NCI-H345 treated with DMSO at 0.1 percent for 48 hours (cell line): Measurements from ENCODE around the gene SFXN5.

Source experiments
- DNase-seq: peaks from one replicate; lab custom pipeline; 2025; ENCODE audit not compliant: unreplicated experiment; lab: John Stamatoyannopoulos, UW

The SFXN5 gene

DNA sequence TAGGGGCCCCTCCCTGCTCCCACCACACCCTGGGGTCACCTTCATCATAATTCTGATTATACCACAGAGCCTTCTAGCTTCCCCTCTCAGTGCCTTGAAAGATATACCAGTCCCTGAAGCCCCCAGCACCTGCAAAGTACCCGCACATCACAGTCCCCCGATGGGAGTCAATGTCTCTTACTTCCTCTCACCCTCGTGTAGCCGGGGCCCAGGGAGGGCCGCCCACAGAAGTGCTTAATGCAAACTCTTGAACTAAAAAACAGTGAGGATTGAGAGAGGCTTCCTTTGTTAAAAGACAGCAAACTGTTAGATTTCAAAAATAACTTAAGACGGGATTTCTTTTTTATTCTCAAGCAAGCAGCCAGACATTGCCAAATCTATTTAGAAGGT is 76.5 kb downstream of the SFXN5 start:
- no peak for DNase-seq

DNA sequence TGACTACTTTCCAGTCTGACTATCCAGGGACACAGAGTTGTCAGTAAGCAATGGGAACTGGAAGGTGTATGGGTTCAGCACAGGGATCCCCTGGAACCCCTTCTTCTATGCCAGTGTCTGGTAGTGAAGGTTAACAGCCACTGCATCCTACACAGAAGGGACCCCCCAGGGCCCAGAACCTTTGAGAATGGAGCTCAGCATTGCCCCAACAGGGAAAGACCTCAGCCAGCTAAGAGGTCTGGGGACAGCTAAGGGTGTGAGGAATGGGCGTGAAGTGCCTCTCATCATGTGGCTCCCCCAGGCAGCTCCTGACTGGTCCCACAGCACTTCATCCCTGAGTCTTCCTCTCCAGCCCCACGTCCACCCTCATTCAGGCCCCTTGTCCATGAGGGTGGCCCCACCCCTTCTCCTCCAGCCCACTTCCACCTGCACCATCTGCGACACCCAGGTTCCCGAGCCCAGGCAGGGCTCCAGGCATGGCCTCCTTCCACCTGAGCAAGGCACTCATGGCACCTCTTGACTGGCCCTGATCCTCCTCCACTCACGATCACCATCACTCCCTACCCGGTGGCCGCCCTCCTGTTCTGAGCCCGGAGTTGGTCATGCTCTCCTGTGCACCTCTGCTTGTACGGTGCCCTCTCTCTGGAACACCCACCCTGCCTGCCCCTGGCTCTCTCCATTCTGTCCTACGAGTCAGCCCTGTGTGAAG is 77.1 kb downstream of the SFXN5 start:
- no peak for DNase-seq

DNA sequence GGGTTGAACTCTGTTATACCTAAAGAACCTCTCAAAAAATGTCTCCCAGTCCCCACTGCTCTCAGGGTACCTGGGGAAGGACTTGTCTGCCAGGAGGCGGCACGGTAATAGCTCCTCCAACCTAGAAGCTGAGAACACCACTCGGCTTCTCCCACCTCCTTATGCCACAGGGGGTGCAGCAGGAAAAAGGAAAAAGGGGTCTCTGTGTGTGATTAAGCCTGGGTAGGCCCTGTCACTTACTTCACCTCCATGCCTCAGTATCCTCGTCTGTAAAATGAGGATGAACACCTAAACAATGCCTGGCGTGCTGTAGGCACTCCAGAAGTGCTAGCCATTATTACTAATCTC is 77.6 kb downstream of the SFXN5 start:
- no peak for DNase-seq

DNA sequence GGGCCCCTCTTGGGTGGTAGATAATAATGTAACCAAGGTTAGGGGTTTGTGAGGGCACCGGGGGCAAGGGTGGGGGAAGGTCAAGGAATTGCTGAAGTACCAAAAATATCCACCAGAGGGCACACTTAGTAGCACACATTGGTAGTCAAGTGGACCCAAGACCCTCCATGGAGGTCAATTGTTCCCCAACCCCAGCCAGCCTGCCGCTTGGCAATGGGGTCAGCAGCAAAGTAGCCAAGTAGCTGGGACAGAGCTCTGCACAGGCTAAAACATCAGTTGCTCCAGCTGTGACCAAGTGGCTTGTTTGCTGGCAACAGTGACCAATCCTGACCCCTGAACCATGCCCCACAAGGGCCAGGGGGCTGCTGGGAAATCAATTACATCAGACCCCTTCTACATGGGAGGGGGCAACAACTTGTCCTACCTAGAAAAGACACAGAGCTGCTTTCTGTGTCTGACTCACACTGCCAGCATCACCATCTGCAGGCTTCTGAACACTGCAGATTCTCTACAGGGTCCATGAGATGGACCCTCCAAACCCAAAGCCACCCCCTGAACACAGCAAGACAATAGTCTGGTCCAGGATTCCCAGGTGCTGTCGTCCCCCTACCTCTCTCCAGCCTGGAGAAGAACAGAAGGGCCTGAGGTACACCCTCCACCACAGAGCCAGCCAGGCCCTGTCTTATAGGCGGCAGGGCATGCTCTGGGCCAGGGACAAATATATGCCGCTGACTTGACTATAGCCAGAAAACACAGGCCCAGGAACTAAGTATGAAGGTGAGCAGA is 78.2 kb downstream of the SFXN5 start:
- DNase-seq, result no peak

DNA sequence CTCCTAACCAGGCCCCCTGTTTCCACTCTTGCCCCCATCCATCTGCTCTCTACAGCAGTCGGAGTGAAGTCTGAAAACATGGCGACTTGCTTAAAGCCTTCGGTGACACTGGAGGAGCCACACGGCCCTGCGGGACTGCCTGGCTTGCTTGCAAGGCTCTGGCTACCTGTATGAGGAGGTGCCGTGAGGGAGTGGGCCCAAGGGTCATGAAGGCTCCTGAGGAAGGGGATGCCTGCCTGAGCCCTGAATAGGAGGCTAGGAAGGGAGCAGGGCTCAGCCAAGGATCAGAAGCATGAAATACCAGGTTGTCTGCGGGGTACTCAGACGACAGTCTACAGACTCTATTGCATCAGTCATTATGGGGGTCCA is 78.8 kb downstream of the SFXN5 start:
- no peak for DNase-seq

DNA sequence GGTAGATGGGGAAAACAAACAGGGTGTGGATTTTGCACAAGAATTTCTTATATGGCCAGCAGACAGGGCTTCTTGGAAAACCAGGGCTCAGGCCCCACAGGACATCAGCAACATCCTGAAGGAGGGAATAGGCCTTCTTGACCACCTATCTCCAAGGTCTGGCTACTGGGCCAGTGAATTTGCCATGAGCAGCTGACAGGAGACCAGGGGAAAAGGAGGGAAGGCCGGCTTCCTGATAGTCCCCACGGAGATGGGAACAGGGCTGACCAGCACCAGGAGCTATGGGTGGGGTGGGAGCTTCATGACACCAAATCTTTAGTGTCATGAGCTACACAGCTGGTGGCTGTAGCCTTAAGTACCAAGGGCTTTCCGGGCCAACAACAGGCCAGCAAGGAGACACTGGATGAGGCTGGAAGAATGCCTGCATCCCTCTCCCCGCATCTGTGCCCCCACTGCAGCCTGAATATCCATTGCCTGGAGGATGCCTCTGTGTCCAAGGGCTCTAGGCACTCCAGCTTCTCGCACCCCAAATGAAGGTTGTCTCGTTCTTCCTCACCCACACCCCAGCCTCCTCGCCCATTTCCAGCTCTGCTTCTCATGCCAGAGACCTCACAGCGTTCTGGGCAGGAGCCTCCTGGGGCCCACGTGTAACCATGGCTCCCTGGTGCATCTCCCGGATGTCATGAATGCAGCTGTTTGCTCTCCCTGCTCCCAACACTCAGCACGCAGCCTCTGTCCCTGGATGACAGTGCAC is 79.4 kb downstream of the SFXN5 start:
- no peak for DNase-seq

DNA sequence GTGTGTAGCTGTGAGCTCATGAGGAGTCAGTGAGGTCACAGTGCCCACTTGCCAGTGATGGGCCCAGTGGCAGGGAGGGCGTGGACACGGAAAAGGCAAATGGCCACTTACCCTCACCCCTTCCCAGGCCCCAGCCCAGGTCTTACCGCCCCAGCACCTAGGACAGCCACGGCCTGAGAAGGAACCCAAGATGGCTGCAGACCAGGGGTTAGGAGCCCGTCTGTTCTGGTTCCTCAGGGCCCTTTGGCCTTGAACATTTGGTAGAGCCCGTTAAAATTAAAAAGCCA is 80.1 kb downstream of the SFXN5 start:
- DNase-seq, result no peak

DNA sequence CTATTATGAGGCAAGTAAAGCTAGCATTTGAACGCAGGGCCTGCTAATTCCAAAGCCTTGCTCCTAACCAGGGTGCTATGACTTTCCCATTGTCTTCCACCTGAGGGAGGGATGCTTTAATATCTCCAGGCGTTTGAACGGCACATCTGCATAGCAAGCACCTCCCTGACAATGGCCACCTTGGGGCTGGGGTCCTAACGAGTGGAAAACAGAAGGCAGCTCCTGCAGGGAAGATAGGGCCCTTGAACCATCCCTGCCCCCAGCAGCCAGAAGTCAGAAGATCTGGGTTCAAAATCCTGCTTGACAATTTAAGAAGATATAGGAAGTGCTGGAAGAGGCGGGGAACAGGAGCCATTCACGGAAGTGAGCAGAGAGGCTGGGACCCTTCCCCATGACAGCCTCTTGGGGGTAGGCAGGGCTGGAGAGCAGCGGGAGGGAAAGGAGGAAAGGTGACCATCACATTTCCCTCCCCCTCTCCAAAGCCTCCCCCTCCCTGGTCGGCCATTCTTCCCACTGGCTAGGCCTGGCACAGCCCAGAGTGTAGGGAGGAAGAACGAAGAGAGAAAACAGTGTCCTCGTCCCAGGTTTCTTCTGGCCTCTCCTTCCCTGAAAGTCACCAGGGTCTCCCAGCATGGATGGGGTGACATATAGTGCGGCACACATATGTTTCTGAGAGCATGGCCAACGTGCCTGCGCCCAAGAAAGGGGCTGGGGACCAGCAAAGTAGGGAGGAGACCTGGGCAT is 80.6 kb downstream of the SFXN5 start:
- DNase-seq, result no peak

DNA sequence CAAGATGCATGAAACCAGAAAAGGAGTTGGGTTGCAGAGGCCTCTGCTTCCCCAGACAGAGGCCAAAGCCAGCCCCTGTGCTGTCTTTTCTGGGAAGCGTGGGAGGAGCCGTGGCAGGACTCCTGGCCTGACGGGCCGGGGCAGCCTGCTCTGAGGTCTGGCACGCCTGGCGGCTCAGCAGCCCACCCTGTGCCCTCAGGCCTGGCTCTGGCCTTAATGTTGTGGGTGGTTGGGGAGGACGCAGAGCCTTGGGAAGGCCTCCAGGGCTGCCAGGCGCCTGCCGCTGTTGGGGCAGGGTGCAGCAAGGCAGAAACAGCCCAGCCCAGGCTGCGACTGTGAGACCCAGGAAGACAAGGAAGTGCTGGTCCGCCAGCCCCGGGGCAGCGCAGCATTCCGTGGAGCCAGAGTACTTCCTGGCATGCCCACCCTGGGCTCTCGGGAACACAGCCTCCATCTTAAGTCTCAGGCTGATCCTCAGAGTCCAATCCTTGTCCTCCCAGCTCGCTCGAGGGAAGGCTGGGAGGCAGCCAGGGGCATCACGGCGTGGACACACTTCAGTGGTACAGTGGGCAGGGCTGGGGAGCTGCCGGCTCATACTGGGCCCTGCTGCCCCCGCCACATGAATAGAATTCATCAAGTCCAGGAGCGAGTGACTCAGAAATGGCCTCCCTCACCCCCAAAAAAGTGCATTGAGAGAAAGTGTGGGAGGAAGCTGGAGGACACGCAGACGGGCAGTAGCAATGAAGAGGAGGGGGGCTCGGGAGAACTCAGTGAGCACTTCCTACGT is 81.5 kb downstream of the SFXN5 start:
- DNase-seq, result no peak

DNA sequence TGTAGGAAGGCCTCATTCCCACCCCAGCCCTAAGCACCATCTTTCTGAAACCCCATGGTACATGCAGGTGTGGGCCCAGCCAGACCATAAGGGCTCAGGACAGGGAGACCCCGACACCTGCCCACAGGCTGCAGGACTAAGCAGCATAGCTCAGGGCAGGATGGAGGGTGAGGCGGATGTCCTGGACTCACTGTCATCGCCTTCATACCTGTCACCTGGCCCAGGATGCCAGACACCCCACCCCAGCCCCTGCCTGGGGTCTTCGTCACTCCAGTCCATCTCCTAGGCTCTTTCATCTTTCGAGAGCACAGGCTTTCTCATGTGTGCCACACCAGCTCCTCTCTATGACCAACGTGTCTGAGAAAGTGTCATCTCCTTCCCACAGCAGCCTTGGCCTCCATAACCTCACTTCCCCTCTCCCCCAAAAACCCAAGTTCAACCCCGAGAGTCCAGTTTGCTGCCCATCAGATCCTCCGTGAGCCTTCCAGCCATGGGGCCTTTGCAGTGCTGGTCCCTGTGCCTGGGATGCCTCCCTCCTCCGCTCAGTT is 82.7 kb downstream of the SFXN5 start:
- no peak for DNase-seq

DNA sequence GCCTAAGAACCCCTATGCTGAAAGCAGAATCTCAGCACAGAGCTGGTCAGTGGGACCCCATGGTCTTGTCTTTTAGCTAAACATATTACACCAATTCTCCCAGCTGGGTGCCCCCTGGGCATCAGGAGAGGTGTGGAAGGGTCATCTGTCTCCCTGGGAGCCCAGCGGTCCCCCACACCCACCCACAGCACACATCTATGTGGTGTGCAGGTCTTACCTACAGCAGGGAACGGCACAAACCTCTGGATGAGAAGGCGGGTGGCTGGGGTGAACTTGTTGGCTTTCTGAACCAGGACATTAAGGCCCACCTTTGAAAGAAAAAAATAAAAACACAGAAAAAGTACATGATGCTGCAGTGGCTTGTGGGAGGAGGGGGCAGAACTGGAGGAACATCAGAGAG is 83.5 kb downstream of the SFXN5 start:
- no peak for DNase-seq

DNA sequence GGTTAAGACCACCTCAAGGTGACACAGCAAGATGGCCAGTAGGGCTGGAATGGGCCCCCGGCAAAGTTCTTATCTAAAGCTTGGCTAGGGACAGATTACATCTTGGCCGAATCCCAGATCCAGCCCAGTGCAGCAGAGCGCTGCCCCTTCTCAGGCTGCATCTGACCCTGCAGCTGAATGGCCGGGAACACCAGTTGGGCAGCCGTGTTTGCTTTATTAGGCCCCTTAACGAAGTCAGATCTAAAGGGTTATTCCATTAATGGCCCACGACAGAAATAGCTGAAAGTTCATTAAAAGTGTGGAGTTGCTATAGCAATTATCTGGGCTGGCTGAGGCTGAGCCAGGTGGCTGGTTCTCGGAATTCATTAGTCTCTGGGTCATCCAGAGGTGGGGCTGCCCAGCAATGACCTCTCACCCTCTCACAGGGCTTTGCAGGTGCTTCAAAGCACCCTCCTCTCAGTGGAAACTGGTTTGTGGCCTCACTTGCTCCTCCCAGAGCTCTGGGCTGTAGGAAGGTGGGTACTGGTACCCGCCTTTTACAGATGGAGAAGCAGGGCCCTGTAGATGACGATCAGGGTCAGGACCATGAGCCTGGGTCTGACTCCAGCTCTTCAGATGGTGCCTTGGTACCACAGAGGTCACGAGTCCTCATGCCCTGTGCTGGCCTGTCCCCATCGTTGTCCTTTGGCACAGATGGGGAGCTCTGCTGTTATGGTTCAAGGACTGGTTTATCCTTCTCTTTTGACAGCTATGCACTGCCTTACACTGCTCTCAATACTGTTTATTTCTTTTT is 85.4 kb downstream of the SFXN5 start:
- no peak for DNase-seq

DNA sequence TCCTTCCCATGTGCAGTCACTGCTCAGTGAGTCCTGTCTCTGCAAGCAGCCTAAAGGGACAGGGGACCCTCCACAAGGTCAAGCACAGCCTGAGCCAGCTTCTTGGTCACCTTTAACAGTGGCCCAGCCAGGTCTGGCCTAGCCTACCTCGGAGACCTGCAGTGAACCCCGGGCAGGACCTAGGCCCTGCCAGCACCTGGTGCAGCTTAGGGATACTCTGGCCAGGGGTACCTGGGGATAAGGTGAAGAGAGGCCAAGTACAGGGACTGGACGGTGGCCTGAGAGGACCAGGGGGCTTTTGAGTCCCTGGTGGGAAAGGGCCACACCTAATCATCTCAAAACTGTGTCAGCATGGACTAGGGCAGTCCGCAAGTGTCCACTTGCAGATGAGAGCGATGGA is 86.4 kb downstream of the SFXN5 start:
- no peak for DNase-seq

DNA sequence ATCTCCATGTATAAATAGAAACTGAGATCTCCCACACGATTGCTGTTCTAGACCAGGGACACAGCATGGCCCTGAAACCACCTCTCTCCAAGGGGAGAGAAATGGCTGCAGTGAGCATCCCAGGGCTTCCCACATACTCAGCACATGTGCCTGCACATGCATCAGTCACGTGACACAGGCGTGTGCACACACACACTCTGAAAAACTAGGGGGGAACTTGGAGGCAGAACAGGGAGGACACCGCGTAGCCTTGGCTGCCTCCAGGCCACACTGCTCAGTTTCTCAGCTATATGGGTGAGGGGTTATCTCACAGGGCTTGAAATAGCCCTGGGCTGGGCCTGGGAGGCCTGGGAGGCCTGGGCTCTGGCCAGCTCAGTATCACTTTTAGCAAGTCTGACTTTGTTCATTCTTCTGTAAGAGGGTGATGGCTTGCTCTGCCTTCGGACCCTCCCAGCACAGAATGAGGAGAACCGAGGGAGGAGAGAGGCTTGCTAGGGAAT is 87.3 kb downstream of the SFXN5 start:
- DNase-seq, result no peak

DNA sequence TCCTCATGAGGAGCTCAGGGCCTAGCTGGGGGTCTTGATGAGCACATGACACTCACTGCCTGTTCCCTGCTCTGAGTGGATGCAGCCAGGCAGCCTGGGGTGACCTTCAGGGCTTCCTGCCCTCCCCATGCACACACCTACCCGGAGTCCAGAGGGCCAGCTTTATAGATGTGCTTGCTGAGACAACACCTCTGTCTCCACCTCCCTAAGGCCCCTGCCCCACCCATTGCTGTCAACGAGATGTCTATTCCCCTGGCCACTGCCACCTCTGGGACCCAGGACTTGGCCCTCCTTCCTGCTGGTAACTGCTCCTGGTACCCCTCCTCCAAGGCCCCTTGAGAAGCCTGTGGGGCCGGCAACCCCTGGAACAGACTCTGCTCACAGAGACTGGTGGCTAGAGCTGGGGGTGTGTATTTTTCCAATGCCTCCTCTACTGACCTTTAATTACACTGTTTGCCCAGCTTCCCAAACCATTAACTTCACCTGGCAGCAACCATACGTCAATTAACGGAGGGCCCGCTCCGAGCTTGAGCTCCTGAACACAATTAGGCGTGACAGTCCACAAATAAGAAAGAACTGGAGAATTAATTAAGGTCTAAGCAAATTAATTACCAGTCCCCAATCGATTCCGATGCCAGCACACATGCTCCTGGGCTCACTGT is 87.9 kb downstream of the SFXN5 start:
- DNase-seq, result no peak

DNA sequence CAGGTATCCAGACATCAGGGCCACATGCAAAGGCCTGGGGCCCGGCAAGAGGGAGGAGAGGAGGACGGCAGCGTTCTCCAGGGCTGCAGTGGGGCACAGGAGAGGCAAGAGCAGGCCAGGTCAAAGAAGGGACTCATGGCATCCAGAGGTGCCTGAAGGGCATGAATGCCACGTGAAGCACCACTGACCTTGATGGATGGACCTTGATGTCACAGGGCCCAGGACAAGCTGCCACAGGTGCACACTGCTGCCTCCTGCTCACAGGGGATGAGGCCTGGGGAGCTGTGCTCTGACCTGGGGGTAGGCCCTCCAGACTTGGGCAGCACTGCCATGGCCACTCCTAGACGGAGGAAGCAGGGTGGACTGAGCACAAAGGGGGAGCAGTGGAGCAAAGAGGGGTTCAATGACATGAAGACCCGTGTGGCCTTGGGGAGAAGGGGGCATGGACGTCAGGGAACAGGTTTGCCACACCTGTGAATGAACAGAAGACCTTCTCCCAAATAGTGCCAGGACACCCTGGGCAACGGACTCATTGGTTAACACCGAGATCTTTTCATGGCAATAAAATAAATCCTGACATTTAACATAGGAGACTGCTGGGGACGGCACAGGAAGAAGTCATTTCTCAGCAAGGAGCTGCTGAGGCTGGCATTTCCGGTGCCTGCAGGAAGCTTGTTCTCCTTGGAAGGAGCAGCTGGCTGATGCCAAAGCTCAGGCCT is 88.6 kb downstream of the SFXN5 start:
- DNase-seq, result no peak

DNA sequence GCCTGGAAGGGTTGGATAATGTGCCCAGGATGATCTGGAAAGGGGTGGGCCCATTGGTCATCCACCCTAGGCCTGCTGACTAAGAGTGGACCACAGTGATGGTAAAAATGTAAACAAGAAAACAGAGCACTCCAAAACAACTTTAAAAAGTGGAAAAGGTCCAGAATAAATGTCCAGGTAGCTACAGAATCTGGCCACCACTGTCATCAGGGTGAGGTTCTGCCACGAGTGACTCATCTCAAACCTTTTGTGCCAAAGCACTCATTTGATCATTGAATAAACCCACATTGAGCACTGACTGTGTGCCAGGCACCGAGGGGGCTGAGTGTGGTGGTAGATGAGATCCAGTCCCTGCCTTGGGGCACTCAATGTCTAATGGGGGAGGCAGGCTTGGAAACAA is 89.3 kb downstream of the SFXN5 start:
- DNase-seq, result no peak

DNA sequence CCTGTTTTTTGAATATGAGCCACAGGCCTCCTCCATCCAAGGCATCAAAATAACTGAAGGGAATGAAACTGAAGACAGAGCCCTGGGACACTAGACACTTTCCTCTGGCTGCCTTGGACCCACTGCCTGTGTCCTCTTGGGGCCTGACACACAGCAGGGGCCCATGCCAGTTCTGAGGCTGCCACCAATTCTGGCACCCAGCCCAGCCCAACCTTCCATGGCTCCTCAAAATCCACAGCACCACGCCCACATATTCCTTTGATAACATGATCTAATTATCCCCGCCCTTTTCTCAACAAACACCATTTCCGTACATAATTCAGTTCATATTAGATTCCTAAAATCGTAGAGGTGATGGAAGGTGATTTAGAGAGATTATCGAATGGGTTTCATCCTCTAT is 90.0 kb downstream of the SFXN5 start:
- DNase-seq, result no peak
